Heart right ventricle (tissue), 16 donors: ENCODE measurements around the gene IQSEC3. TPM values are rescaled to one million over a fixed set of nuclear protein-coding genes. Genes with fewer than 3 reads are reported as not detected.
A peak's percentile ranks its signal among the peaks of the same experiment; 100 is the strongest.

Source experiments
- ATAC-seq, 8 donors: fragments of 200-7000 bp; cut with Tn5 transposase; one replicate each; pipeline ENCODE4 v1.9.1; 2020; ENCODE audit warnings: mild to moderate bottlenecking in 8 of 8, moderate library complexity in 8 of 8, moderate number of reproducible peaks in 1 of 8
- DNase-seq, 2 donors: peaks; one replicate each; pipeline ENCODE4 v3.0.0-alpha.2; 2020
- H3K27ac ChIP-seq, 10 donors: fragments of 200-600 bp; sonication (generic) in 2 of 10; one replicate each; pipeline versions ENCODE4 v1.5.0 to v1.8.0; 2020 to 2022; ENCODE audit warnings: mild to moderate bottlenecking in 3 of 10
- H3K27me3 ChIP-seq, 7 donors: fragments of 200-600 bp; one replicate each; pipeline ENCODE4 v1.8.0; 2021 to 2022; ENCODE audit warnings: mild to moderate bottlenecking in 2 of 7
- H3K36me3 ChIP-seq, 9 donors: fragments of 200-600 bp; sonication (generic) in 1 of 9; one replicate each; pipeline versions ENCODE4 v1.5.0 to v1.8.0; 2020 to 2022; ENCODE audit warnings: mild to moderate bottlenecking in 2 of 9
- H3K4me1 ChIP-seq, 9 donors: fragments of 200-600 bp; sonication (generic) in 1 of 9; one replicate each; pipeline versions ENCODE4 v1.5.0 to v1.8.0; 2020 to 2022; ENCODE audit warnings: mild to moderate bottlenecking in 4 of 9
- H3K4me3 ChIP-seq, 10 donors: fragments of 200-600 bp; sonication (generic) in 2 of 10; one replicate each; pipeline versions ENCODE4 v1.5.0 to v1.8.0; 2020 to 2022; ENCODE audit warnings: mild to moderate bottlenecking in 7 of 10, moderate library complexity in 2 of 10
- H3K9me3 ChIP-seq, 11 donors: fragments of 200-600 bp in 10 of 11; sonication (generic) in 2 of 11; one replicate each; pipeline versions ENCODE4 v1.5.0 to v1.8.0; 2013 to 2022; ENCODE audit warnings: mild to moderate bottlenecking in 2 of 11, control low read depth in 1 of 11, moderate library complexity in 1 of 11
- WGBS, 2 donors: extraction: QIAGEN DNeasy Blood & Tissue Kit; methylation state at CpG; one replicate each; pipeline ENCODE4 v1.1.7; 2013; ENCODE audit warnings: inconsistent platforms in 1 of 2; 5-methylcytosine and 5-hydroxymethylcytosine counted together
- intact Hi-C, 10 donors: fragments of 100-400 bp; cut with DNase I; formaldehyde crosslinking; loops; one replicate each; pipeline versions ENCODE4 v1.11.1 to v1.14.2; 2022
- polyA plus RNA-seq, 2 donors: library from polyadenylated mRNA; stranded (reverse); fragments of 200-250 nt; gene quantifications; one replicate each; pipeline ENCODE4 v1.2.3, GENCODE V29; 2013
- total RNA-seq, 10 donors: library from RNA; stranded (reverse); fragmentation: NEBNext Ultra II Directional in 3 of 10; extraction: Animal tissue kit (Norgen Biotek cat#: 25700) in 3 of 10; gene quantifications; one replicate each; pipeline versions ENCODE4 v1.2.1 to v1.2.4, GENCODE V29; 2021 to 2023
- TF ChIP-seq, protein P1 (sequence below), 9 donors: fragments of 200-600 bp; sonication (generic) in 2 of 9; IDR thresholded peaks; one replicate each; pipeline versions ENCODE4 v1.5.0 to v1.8.0; 2021 to 2022; ENCODE audit warnings: antibody characterized with exemption in 9 of 9, mild to moderate bottlenecking in 5 of 9, moderate library complexity in 1 of 9
- donor health status: Arrhythmogenic right ventricular cardiomyopathy.
- donor health status: ischemic (EF 13 %, LVEDD 7.1; RV severe dilation, severe dysfunction).
- donor health status: healthy with polysubstance abuse.
- donor health status: DM: no; HTN: yes; CAD: no.
- donor health status: DM: no; HTN: no; CAD: no.
- donor health status: ischemic (EF 25% LVEDD 6.9; RV normal size, moderate dysfunction).
- donor health status: ischemic (EF 25% LVEDD 5.7; RV mildly dilated, moderate dysfunction).
- donor health status: healthy.
- donor health status: DM: yes; HTN: yes; CAD: no.
- donor health status: Ischemic cardiomyopathy.
- donor health status: ischemic (EF 35%, LVEDD 5.7; RV mildly dilated, moderate dysfunction).
- donor health status: nonischemic (EF 11% LVEDD 7.7; RV severe dilation, severe dysfunction).
- donor health status: DM: yes; HTN: yes; CAD: no.
- donor health status: PGD.
- donor health status: ischemic (EF 29% LVEDD 5.4; RV normal size, mild dysfunction).
- donor health status: nonischemic (EF 23%, LVEDD 6.1; RV moderate dilation, normal function).

Gene IQSEC3
- total and polyA plus RNA-seq, 12 donors: 0.30 to 2.7 (median 1.1) TPM

DNA sequence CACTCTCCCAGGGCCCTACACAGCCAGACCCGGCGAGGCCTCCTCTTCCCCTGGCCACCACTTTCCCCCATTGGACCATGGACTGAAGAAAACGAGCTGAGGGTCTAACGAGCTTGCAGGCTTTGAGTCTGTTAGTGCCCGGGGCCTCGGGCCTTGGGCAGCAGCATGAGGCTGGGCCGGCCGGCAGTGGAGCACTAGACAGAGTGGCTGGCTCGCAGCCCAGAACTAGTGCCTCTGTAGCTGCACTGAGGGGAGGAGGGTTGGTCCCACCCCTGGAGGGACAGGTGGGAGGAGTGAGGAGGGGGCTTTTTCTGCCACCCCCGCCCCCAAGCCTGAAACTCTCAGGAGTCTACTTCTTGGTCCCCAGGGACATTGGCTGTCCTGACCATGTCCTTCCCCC lies 108.7 kb downstream of the IQSEC3 start:
- DNase-seq: peak; percentile 57 to 73
- Histone ChIP-seq H3K36me3 (no peaks in the 10 kb centered on the region), H3K9me3 (no peaks in the 10 kb centered on the region), H3K27ac (peak overlapping the region in 8 of 10 donors; percentile 39 to 84 (median 78)), H3K4me1 (peaks cover 38 to 96% (median 85%) of the 10 kb centered on the region in 9 donors), H3K27me3 (peaks cover 0 to 9% (median 0%) of the 10 kb centered on the region in 7 donors), H3K4me3 (no peak overlapping the region)
- TF ChIP-seq, protein P1, sequence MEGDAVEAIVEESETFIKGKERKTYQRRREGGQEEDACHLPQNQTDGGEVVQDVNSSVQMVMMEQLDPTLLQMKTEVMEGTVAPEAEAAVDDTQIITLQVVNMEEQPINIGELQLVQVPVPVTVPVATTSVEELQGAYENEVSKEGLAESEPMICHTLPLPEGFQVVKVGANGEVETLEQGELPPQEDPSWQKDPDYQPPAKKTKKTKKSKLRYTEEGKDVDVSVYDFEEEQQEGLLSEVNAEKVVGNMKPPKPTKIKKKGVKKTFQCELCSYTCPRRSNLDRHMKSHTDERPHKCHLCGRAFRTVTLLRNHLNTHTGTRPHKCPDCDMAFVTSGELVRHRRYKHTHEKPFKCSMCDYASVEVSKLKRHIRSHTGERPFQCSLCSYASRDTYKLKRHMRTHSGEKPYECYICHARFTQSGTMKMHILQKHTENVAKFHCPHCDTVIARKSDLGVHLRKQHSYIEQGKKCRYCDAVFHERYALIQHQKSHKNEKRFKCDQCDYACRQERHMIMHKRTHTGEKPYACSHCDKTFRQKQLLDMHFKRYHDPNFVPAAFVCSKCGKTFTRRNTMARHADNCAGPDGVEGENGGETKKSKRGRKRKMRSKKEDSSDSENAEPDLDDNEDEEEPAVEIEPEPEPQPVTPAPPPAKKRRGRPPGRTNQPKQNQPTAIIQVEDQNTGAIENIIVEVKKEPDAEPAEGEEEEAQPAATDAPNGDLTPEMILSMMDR (IDR thresholded peaks at IDR 0.05): no peak
- 21 to 27% methylated on average over 10 of the region's 10 CpGs for WGBS, 2 donors
- intact Hi-C loops: no loop called here
- peak in 7 of 8 donors; percentile 24 to 64 (median 48) for ATAC-seq

DNA sequence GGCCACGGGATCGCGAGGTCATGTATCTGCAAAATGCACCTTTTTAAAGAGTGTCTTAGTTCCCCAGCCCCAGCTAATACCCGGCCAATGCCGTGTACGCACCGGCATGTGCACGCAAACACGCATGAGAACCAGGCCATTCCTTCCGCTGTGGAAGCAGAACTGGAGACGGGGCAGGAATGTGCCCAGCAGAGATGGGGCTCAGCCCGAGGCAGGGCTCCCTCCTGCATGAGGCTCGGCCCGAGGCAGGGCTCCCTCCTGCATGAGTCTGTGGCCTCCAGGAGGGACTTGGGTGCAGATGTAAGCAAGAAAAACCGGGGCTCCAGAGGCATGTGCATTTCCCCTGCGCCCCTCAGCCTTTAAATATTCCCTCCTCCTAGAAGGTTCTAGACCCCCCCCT lies 109.2 kb downstream of the IQSEC3 start:
- Histone ChIP-seq H3K4me3 (no peak overlapping the region), H3K4me1 (peaks cover 38 to 97% (median 90%) of the 10 kb centered on the region in 9 donors), H3K36me3 (no peaks in the 10 kb centered on the region), H3K27me3 (peaks cover 0 to 9% (median 0%) of the 10 kb centered on the region in 7 donors), H3K27ac (peak overlapping the region in 9 of 10 donors; percentile 73 to 84 (median 79)), H3K9me3 (no peaks in the 10 kb centered on the region)
- TF ChIP-seq, protein P1 (IDR thresholded peaks at IDR 0.05): no peak
- 70 to 83% methylated on average over 16 of the region's 16 CpGs for WGBS, 2 donors
- DNase-seq: no peak
- no peak for ATAC-seq
- intact Hi-C loops: no loop called here

DNA sequence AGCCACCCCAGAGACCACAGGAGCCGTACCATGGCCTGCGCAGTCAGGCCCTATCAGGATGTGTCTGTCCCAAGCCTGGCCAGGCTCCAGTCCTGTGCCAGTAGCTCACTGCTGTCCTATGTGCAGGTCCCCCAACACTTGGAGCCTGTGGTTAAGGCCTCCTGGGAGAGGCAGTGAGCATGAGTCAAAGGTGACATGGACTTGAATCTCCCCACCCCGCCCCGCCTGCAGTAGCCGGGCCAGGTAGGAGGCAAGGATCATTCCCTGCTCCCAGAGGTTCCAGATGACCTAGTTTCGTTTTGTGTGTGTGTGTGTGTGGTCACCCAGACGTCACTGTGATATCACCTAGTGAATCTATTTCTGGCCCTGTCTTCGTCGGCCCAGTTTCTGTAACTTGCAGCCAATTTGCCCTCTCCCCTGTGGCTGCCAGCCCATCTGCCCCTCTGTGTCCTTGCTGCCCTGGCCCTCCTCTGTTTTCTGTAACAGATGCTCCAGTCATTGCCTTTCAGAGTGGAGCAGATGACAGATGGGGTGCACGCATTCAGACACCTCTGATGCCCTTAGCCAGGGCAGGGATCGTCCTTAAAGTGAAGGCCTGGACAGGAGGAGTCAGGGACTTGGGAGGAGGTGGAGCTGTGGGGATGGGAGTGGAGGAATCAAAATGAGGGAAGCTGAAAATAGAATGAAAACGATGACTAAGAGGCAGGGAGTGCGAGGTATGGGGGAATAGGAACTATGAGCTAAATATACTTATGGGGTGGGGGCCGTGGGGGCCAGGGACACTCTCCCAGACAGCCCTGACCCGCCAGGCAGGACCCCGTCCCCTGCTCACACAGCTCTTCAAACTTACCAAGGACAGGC lies 110.0 kb downstream of the IQSEC3 start:
- ATAC-seq (peak; percentile 30 to 72 (median 58)), DNase-seq (peak in 1 of 2 donors; percentile 57)
- Histone ChIP-seq H3K27ac (peak overlapping the region in 9 of 10 donors; percentile 73 to 84 (median 79)), H3K27me3 (peaks cover 0 to 9% (median 0%) of the 10 kb centered on the region in 7 donors), H3K9me3 (no peaks in the 10 kb centered on the region), H3K36me3 (no peaks in the 10 kb centered on the region), H3K4me3 (peak overlapping the region in 1 of 10 donors; percentile 5), H3K4me1 (peaks cover 38 to 100% (median 95%) of the 10 kb centered on the region in 9 donors)
- 31 to 36% methylated on average over 16 of the region's 16 CpGs for WGBS, 2 donors
- TF ChIP-seq, protein P1 (IDR thresholded peaks at IDR 0.05): no peak
- intact Hi-C loops: no loop called here

DNA sequence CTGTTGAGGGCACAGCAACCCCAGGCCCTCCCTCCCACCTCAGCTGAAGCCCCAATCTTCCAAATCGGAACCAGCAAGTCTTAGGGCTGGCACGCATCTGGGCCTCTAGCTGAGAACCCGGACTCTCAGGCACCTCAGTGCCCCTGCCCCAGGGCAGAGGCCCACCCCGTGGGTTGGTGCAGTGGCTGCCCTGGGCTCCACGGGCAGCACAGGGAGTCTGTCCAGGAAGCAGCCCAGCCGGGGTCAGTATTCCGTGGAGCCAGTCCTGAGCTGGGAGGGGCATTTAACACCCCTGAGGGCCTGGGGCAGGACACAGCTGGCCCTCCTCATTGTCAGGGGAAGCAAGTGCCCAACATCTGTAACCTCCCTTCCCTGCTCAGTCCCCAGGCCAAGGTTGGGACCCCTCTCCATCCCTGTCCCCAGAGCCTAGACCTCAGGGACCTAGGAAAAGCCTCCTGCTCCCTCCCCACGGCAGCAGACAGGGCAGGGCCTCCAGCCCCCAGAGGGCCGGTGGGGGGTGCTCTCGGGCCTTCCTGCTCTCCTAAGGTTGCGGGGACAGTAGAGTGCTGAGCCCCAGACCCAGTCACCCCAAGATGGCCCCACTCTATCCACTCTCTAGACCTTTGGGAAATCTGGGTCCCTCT lies 110.9 kb downstream of the IQSEC3 start:
- intact Hi-C loops: no loop called here
- TF ChIP-seq, protein P1 (IDR thresholded peaks at IDR 0.05): no peak
- DNase-seq (no peak), ATAC-seq (peak in 2 of 8 donors; percentile 0 to 5)
- 52 to 57% methylated on average over 11 of the region's 11 CpGs for WGBS, 2 donors
- Histone ChIP-seq H3K4me1 (peaks cover 38 to 100% (median 95%) of the 10 kb centered on the region in 9 donors), H3K36me3 (no peaks in the 10 kb centered on the region), H3K27me3 (peaks cover 0 to 7% (median 0%) of the 10 kb centered on the region in 7 donors), H3K9me3 (no peaks in the 10 kb centered on the region), H3K4me3 (no peak overlapping the region), H3K27ac (peak overlapping the region in 9 of 10 donors; percentile 73 to 84 (median 79))
